GM21360 (cell line): ENCODE results near the gene FAM13C.
"Not testable (repeated sequence)": the region's sequence is repeated elsewhere in the genome, so short reads cannot be mapped to it uniquely, and the experiment has no call there.

Experiments used
- ATAC-seq: cut with Tn5 transposase; IDR thresholded peaks from one replicate; pipeline ENCODE4 v1.9.1; 2021; ENCODE audit warnings: mild to moderate bottlenecking, moderate library complexity; ENCODE audit not compliant: unreplicated experiment

The FAM13C gene

GRCh38 chr10:59239108-59239507 is 123.2 kb downstream of the FAM13C start:
- not testable (repeated sequence) for ATAC-seq

GRCh38 chr10:59237775-59238174 is 124.6 kb downstream of the FAM13C start:
- no peak for ATAC-seq

GRCh38 chr10:59236064-59236697 is 126.2 kb downstream of the FAM13C start:
- ATAC-seq, result no peak

- peak; percentile 52 for ATAC-seq
Observed at GRCh38 chr10:59234816-59235429, 127.4 kb downstream of the FAM13C start.

GRCh38 chr10:59234194-59234593 is 128.2 kb downstream of the FAM13C start:
- no peak for ATAC-seq

GRCh38 chr10:59229441-59229840 is 132.9 kb downstream of the FAM13C start:
- no peak for ATAC-seq

GRCh38 chr10:59227136-59227673 is 135.1 kb downstream of the FAM13C start:
- no peak for ATAC-seq

GRCh38 chr10:59225211-59225610 is 137.1 kb downstream of the FAM13C start:
- no peak for ATAC-seq

GRCh38 chr10:59223597-59223996 is 138.8 kb downstream of the FAM13C start:
- not testable (repeated sequence) for ATAC-seq

- ATAC-seq, result no peak
Observed at GRCh38 chr10:59222788-59223187, 139.6 kb downstream of the FAM13C start.

- no peak for ATAC-seq
Observed at GRCh38 chr10:59216178-59216869, 146.0 kb downstream of the FAM13C start.

- no peak for ATAC-seq
Observed at GRCh38 chr10:59214160-59214559, 148.2 kb downstream of the FAM13C start.

- ATAC-seq, result no peak
Observed at GRCh38 chr10:59212301-59212798, 150.0 kb downstream of the FAM13C start.

GRCh38 chr10:59206204-59206720 is 156.1 kb downstream of the FAM13C start:
- ATAC-seq, result no peak
